HepG2 (cell line): Measurements from ENCODE around the gene POU4F3.

Experiments used
- CBX5 ChIP-seq: sonication (generic); formaldehyde crosslinking; IDR thresholded peaks from 2 replicates; pipeline ENCODE4 v1.4.0; 2020; ENCODE audit warnings: missing genetic modification reagents, borderline replicate concordance
- CTCF ChIP-seq: sonication (generic); formaldehyde crosslinking; IDR thresholded peaks from 2 replicates; pipeline ENCODE4 v1.5.0; 2020; ENCODE audit warnings: mild to moderate bottlenecking, missing genetic modification reagents, moderate library complexity
- FLYWCH1 ChIP-seq: sonication (generic); formaldehyde crosslinking; IDR thresholded peaks from 2 replicates; pipeline ENCODE4 v1.8.1; 2023; ENCODE audit warnings: mild to moderate bottlenecking, missing genetic modification reagents
- NR2C2 ChIP-seq: sonication (generic); formaldehyde crosslinking; IDR thresholded peaks from 2 replicates; pipeline ENCODE4 v1.4.0; 2020; ENCODE audit warnings: missing genetic modification reagents, mild to moderate bottlenecking, moderate library complexity, borderline replicate concordance
- SMARCC2 ChIP-seq: fragments of 450-650 bp; IDR thresholded peaks from 2 replicates; pipeline ENCODE4 v1.6.1; 2017; ENCODE audit warnings: antibody characterized with exemption, mild to moderate bottlenecking

GRCh38 chr5:146296245-146296644 is 42.4 kb upstream of the POU4F3 start:
- no peak for TF ChIP-seq CTCF (CRISPR knock-in tag)
- no peak for TF ChIP-seq FLYWCH1
- no peak for TF ChIP-seq NR2C2 (CRISPR knock-in tag)
- no peak for TF ChIP-seq SMARCC2
- no peak for TF ChIP-seq CBX5 (CRISPR knock-in tag)
